H1 (cell line): ENCODE data around the gene ADGB. TPM values are rescaled to one million over a fixed set of nuclear protein-coding genes. Genes with fewer than 3 reads are reported as not detected.

Experiments used
- CBX5 ChIP-seq: fragments of 300-800, 300-1000 bp; sonication (generic); IDR thresholded peaks from 2 replicates; pipeline ENCODE4 v1.7.1; 2016; ENCODE audit warnings: antibody characterized with exemption, low read length, low read depth
- CHD7 ChIP-seq: fragments of 300-600 bp; sonication (generic); IDR thresholded peaks from 2 replicates; pipeline ENCODE4 v1.7.1; 2012; ENCODE audit warnings: low read length, moderate library complexity, mild to moderate bottlenecking, inconsistent platforms; ENCODE audit not compliant: insufficient replicate concordance
- CREB1 ChIP-seq: IDR thresholded peaks from 2 replicates; pipeline ENCODE4 v1.6.1; 2012; ENCODE audit warnings: inconsistent platforms
- EP300 ChIP-seq, 2 experiments: IDR thresholded peaks; 1 replicate in 1 of 2; 2 replicates in 1 of 2; pipeline ENCODE4 v1.6.1; 2011 to 2012; ENCODE audit warnings: low read depth in 2 of 2, low read length in 2 of 2, mild to moderate bottlenecking in 2 of 2, borderline replicate concordance in 1 of 2, inconsistent platforms in 1 of 2, moderate library complexity in 1 of 2
- GABPA ChIP-seq: IDR thresholded peaks from 2 replicates; pipeline ENCODE4 v1.6.1; 2011; ENCODE audit warnings: mild to moderate bottlenecking, low read length, moderate library complexity, borderline replicate concordance; ENCODE audit not compliant: insufficient read depth
- HDAC2 ChIP-seq, 2 experiments: fragments of 300-600 bp in 1 of 2; sonication (generic) in 1 of 2; IDR thresholded peaks; 2 replicates each; pipeline ENCODE4 v1.6.1; 2011 to 2012; ENCODE audit warnings: low read depth in 2 of 2, low read length in 2 of 2, mild to moderate bottlenecking in 2 of 2, moderate library complexity in 2 of 2, borderline replicate concordance in 1 of 2, inconsistent platforms in 1 of 2
- RBBP5 ChIP-seq: IDR thresholded peaks from 2 replicates; pipeline ENCODE4 v1.7.1; 2012; ENCODE audit warnings: low read depth, mild to moderate bottlenecking, inconsistent platforms, low read length, moderate library complexity, borderline replicate concordance
- TAF1 ChIP-seq: IDR thresholded peaks from 2 replicates; pipeline ENCODE4 v1.6.1; 2011; ENCODE audit warnings: mild to moderate bottlenecking, low read depth, low read length
- polyA plus RNA-seq, 7 experiments: library from polyadenylated mRNA; depleted of rRNA in 3 of 7; stranded (reverse) in 5 of 7; unstranded in 2 of 7; fragments of >200 nt in 5 of 7; fragments of 200-250 nt in 2 of 7; gene quantifications; 1 replicate in 5 of 7; 2 replicates in 1 of 7; 4 replicates in 1 of 7; pipeline versions ENCODE4 v1.2.1 to v1.2.3, GENCODE V29; 2011 to 2013; ENCODE audit warnings: missing spikeins in 2 of 7, mixed read lengths in 2 of 7
- total RNA-seq: library from RNA; stranded (reverse); fragmentation: NEBNext Ultra II Directional; extraction: Animal tissue kit (Norgen Biotek cat#: 25700); gene quantifications from 2 replicates; pipeline ENCODE4 v1.2.1, GENCODE V29; 2021

The ADGB gene
- total and polyA plus RNA-seq, 2 of the 8 experiments (the other 6 are each of a cell fraction or from before 2014, with no cell fraction given) = not detected

GRCh38 chr6:146857980-146858347 is 259.2 kb downstream of the ADGB start (continued):
- TF ChIP-seq CHD7 (no peak), CREB1 (no peak), TAF1 (no peak), EP300 (IDR thresholded peaks at IDR 0.05; ENCODE audit: borderline replicate concordance in 1 of 2, low read depth in 2 of 2, low read length in 2 of 2) (no peak), HDAC2 (IDR thresholded peaks at IDR 0.05; ENCODE audit: borderline replicate concordance in 1 of 2, low read depth in 2 of 2, low read length in 2 of 2) (no peak), GABPA (no peak), RBBP5 (no peak), CBX5 (no peak)
- TF ChIP-seq, all 59 proteins: peak for 0
